HFFc6 (cell line): ENCODE measurements around the gene SH3PXD2A. TPM values are rescaled to one million over a fixed set of nuclear protein-coding genes. Genes with fewer than 3 reads are reported as not detected.

Source experiments
- DNase-seq: peaks from one replicate; pipeline ENCODE4 v3.0.0-alpha.2; 2018
- H3K27ac Mint-ChIP-seq: 2 replicates; pipeline ENCODE4 v1.8.0; 2020; ENCODE audit warnings: mild to moderate bottlenecking, mixed read lengths
- H3K27me3 Mint-ChIP-seq: 2 replicates; pipeline ENCODE4 v1.8.0; 2021; ENCODE audit warnings: mild to moderate bottlenecking, moderate library complexity, mixed read lengths; ENCODE audit not compliant: insufficient read depth
- H3K36me3 Mint-ChIP-seq: 2 replicates; pipeline ENCODE4 v1.8.0; 2021; ENCODE audit warnings: low read depth, mixed read lengths
- H3K4me1 Mint-ChIP-seq: 2 replicates; pipeline ENCODE4 v1.8.0; 2020; ENCODE audit warnings: low read depth, mixed read lengths
- H3K4me3 Mint-ChIP-seq: 2 replicates; pipeline ENCODE4 v1.8.0; 2020; ENCODE audit warnings: mild to moderate bottlenecking, moderate library complexity, mixed read lengths
- H3K9me3 Mint-ChIP-seq: 2 replicates; pipeline ENCODE4 v1.8.0; 2020; ENCODE audit warnings: mild to moderate bottlenecking, mixed read lengths
- CTCF ChIP-seq: fragments of 200-600 bp; sonication (generic); IDR thresholded peaks from 2 replicates; pipeline ENCODE4 v1.5.0; 2021; ENCODE audit warnings: antibody characterized with exemption, mild to moderate bottlenecking
- total RNA-seq, 6 experiments: library from RNA; stranded (reverse); fragmentation: NEBNext Ultra II Directional; extraction: Animal tissue kit (Norgen Biotek cat#: 25700); gene quantifications; 2 replicates in 1 of 6; 3 replicates in 5 of 6; pipeline ENCODE4 v1.2.3, GENCODE V29; 2021

SH3PXD2A gene
- total RNA-seq, 6 experiments from 2014 or later, result 75.5 to 113 (median 81.1) TPM

- no peak for TF ChIP-seq CTCF
- peak overlapping the region; percentile 89 for H3K27ac Mint-ChIP-seq
Observed at GRCh38 chr10:103695584-103696005, 159.8 kb downstream of the SH3PXD2A start.

GRCh38 chr10:103693812-103694205 lies 161.6 kb downstream of the SH3PXD2A start:
- Mint-ChIP-seq H3K27ac (no peak overlapping the region), H3K36me3 (no peaks in the 10 kb centered on the region)

More at GRCh38 chr10:103695584-103696005, 159.8 kb downstream of the SH3PXD2A start:
- no peaks in the 10 kb centered on the region for H3K36me3 Mint-ChIP-seq
- peaks cover 49% of the 10 kb centered on the region for H3K4me1 Mint-ChIP-seq
- H3K27me3 Mint-ChIP-seq, result peaks cover 1% of the 10 kb centered on the region
- no peak for DNase-seq
- no peak overlapping the region for H3K4me3 Mint-ChIP-seq
- no peaks in the 10 kb centered on the region for H3K9me3 Mint-ChIP-seq

GRCh38 chr10:103692952-103693811 lies 162.2 kb downstream of the SH3PXD2A start:
- Mint-ChIP-seq H3K27ac (peak overlapping the region; percentile 30; the same call in 1 of the 2 replicates), H3K4me1 (peaks cover 63% of the 10 kb centered on the region)

More at GRCh38 chr10:103693812-103694205, 161.6 kb downstream of the SH3PXD2A start:
- H3K4me1 Mint-ChIP-seq, result peaks cover 57% of the 10 kb centered on the region
- no peak for TF ChIP-seq CTCF
- DNase-seq, result no peak
- peak overlapping the region; percentile 81 for H3K4me3 Mint-ChIP-seq
- no peaks in the 10 kb centered on the region for H3K9me3 Mint-ChIP-seq
- peaks cover 1% of the 10 kb centered on the region for H3K27me3 Mint-ChIP-seq

GRCh38 chr10:103692436-103692951 lies 162.9 kb downstream of the SH3PXD2A start:
- no peaks in the 10 kb centered on the region for H3K36me3 Mint-ChIP-seq
- H3K4me3 Mint-ChIP-seq, result peak overlapping the region; percentile 68
- DNase-seq, result no peak
- peaks cover 1% of the 10 kb centered on the region for H3K27me3 Mint-ChIP-seq
- no peak for TF ChIP-seq CTCF
- no peak overlapping the region for H3K27ac Mint-ChIP-seq
- H3K4me1 Mint-ChIP-seq, result peaks cover 62% of the 10 kb centered on the region
- no peaks in the 10 kb centered on the region for H3K9me3 Mint-ChIP-seq

More at GRCh38 chr10:103692952-103693811, 162.2 kb downstream of the SH3PXD2A start:
- no peaks in the 10 kb centered on the region for H3K9me3 Mint-ChIP-seq
- TF ChIP-seq CTCF, result no peak
- DNase-seq, result no peak
- peak overlapping the region; percentile 81 for H3K4me3 Mint-ChIP-seq
- no peaks in the 10 kb centered on the region for H3K36me3 Mint-ChIP-seq
- peaks cover 1% of the 10 kb centered on the region for H3K27me3 Mint-ChIP-seq

- Mint-ChIP-seq H3K36me3 (no peaks in the 10 kb centered on the region), H3K4me3 (peak overlapping the region; percentile 75), H3K27me3 (peaks cover 1% of the 10 kb centered on the region; the same call in 1 of the 2 replicates), H3K9me3 (no peaks in the 10 kb centered on the region), H3K4me1 (peaks cover 55% of the 10 kb centered on the region), H3K27ac (peak overlapping the region; percentile 15)
- TF ChIP-seq CTCF, result no peak
- DNase-seq, result no peak
Observed at GRCh38 chr10:103691723-103692435, 163.5 kb downstream of the SH3PXD2A start.
